HUES64 (cell line): ENCODE data around the gene KHSRP.

Experiments used
- H3K27ac ChIP-seq: 2 replicates; pipeline ENCODE4 v1.7.0; 2013; ENCODE audit warnings: low read depth, low read length, inconsistent platforms
- H3K27me3 ChIP-seq: 2 replicates; pipeline ENCODE4 v1.6.1; 2013; ENCODE audit warnings: mild to moderate bottlenecking, low read length; ENCODE audit not compliant: insufficient read depth
- H3K36me3 ChIP-seq: 2 replicates; pipeline ENCODE4 v1.6.1; 2013; ENCODE audit warnings: mild to moderate bottlenecking, low read length; ENCODE audit not compliant: insufficient read depth
- H3K4me1 ChIP-seq: 2 replicates; pipeline ENCODE4 v1.6.1; 2013; ENCODE audit warnings: mild to moderate bottlenecking, low read length, moderate library complexity; ENCODE audit not compliant: insufficient read depth
- H3K4me3 ChIP-seq: 2 replicates; pipeline ENCODE4 v1.5.1; 2013; ENCODE audit warnings: mild to moderate bottlenecking, low read length, moderate library complexity
- H3K9ac ChIP-seq: 2 replicates; pipeline ENCODE4 v1.6.1; 2013; ENCODE audit warnings: mild to moderate bottlenecking, low read depth, low read length
- H3K9me3 ChIP-seq: 2 replicates; pipeline ENCODE4 v1.6.1; 2013; ENCODE audit warnings: low read depth, low read length; ENCODE audit not compliant: insufficient read depth
- WGBS: fragments of 150-250, 120-280 bp; methylation state at CpG from one replicate; pipeline ENCODE4 v1.1.7; 2013; ENCODE audit warnings: missing lambda C conversion rate; 5-methylcytosine and 5-hydroxymethylcytosine counted together

Gene KHSRP

GRCh38 chr19:6451583-6452222, 27.1 kb upstream of the KHSRP start:
- no peaks in the 10 kb centered on the region for H3K27me3 ChIP-seq

GRCh38 chr19:6450166-6450565, 25.6 kb upstream of the KHSRP start:
- no peaks in the 10 kb centered on the region for H3K27me3 ChIP-seq
- H3K4me1 ChIP-seq, result no peaks in the 10 kb centered on the region
- 92% methylated on average over 5 of the region's 5 CpGs for WGBS
- H3K36me3 ChIP-seq, result peaks cover 28% of the 10 kb centered on the region
- no peak overlapping the region for H3K9ac ChIP-seq
- no peak overlapping the region for H3K27ac ChIP-seq
- no peak overlapping the region for H3K4me3 ChIP-seq
- peaks cover 13% of the 10 kb centered on the region; the same call in 1 of the 2 replicates for H3K9me3 ChIP-seq

More at GRCh38 chr19:6451583-6452222, 27.1 kb upstream of the KHSRP start:
- WGBS, result 92% methylated on average over 7 of the region's 7 CpGs
- no peak overlapping the region for H3K4me3 ChIP-seq
- H3K9me3 ChIP-seq, result peaks cover 13% of the 10 kb centered on the region; the same call in 1 of the 2 replicates
- H3K36me3 ChIP-seq, result peaks cover 34% of the 10 kb centered on the region
- H3K4me1 ChIP-seq, result no peaks in the 10 kb centered on the region
- H3K27ac ChIP-seq, result no peak overlapping the region
- H3K9ac ChIP-seq, result no peak overlapping the region

GRCh38 chr19:6448045-6448444, 23.4 kb upstream of the KHSRP start:
- Histone ChIP-seq H3K36me3 (peaks cover 10% of the 10 kb centered on the region; the same call in 1 of the 2 replicates), H3K9me3 (no peaks in the 10 kb centered on the region), H3K4me1 (no peaks in the 10 kb centered on the region), H3K9ac (no peak overlapping the region), H3K27ac (no peak overlapping the region), H3K27me3 (no peaks in the 10 kb centered on the region), H3K4me3 (no peak overlapping the region)
- 97% methylated on average over 3 of the region's 3 CpGs for WGBS

- H3K36me3 ChIP-seq, result no peaks in the 10 kb centered on the region
- no peak overlapping the region for H3K9ac ChIP-seq
- no peak overlapping the region for H3K27ac ChIP-seq
- no peaks in the 10 kb centered on the region for H3K4me1 ChIP-seq
- H3K9me3 ChIP-seq, result no peaks in the 10 kb centered on the region
- H3K27me3 ChIP-seq, result no peaks in the 10 kb centered on the region
- no peak overlapping the region for H3K4me3 ChIP-seq
- WGBS, result 92% methylated on average over 3 of the region's 3 CpGs
Measured at GRCh38 chr19:6446452-6446851, 21.8 kb upstream of the KHSRP start.

- H3K9me3 ChIP-seq, result no peaks in the 10 kb centered on the region
- H3K36me3 ChIP-seq, result no peaks in the 10 kb centered on the region
- H3K4me3 ChIP-seq, result no peak overlapping the region
- no peak overlapping the region for H3K27ac ChIP-seq
- H3K4me1 ChIP-seq, result no peaks in the 10 kb centered on the region
- no peaks in the 10 kb centered on the region for H3K27me3 ChIP-seq
- WGBS, result 91% methylated on average over 13 of the region's 13 CpGs
- no peak overlapping the region for H3K9ac ChIP-seq
Measured at GRCh38 chr19:6443986-6444385, 19.4 kb upstream of the KHSRP start.

GRCh38 chr19:6442087-6442688, 17.6 kb upstream of the KHSRP start:
- Histone ChIP-seq H3K27me3 (no peaks in the 10 kb centered on the region), H3K9ac (no peak overlapping the region), H3K27ac (no peak overlapping the region), H3K4me3 (no peak overlapping the region), H3K36me3 (no peaks in the 10 kb centered on the region), H3K4me1 (no peaks in the 10 kb centered on the region), H3K9me3 (no peaks in the 10 kb centered on the region)
- 94% methylated on average over 11 of the region's 13 CpGs for WGBS

- H3K9ac ChIP-seq, result no peak overlapping the region
- no peak overlapping the region for H3K4me3 ChIP-seq
- 92% methylated on average over 3 of the region's 3 CpGs for WGBS
- H3K27me3 ChIP-seq, result no peaks in the 10 kb centered on the region
- H3K9me3 ChIP-seq, result no peaks in the 10 kb centered on the region
- no peaks in the 10 kb centered on the region for H3K36me3 ChIP-seq
- no peaks in the 10 kb centered on the region for H3K4me1 ChIP-seq
- H3K27ac ChIP-seq, result no peak overlapping the region
Measured at GRCh38 chr19:6440905-6441304, 16.3 kb upstream of the KHSRP start.

GRCh38 chr19:6439743-6440142, 15.1 kb upstream of the KHSRP start:
- WGBS, result 95% methylated on average over 2 of the region's 4 CpGs
- no peaks in the 10 kb centered on the region for H3K36me3 ChIP-seq
- H3K27ac ChIP-seq, result no peak overlapping the region
- H3K9me3 ChIP-seq, result no peaks in the 10 kb centered on the region
- H3K4me3 ChIP-seq, result no peak overlapping the region
- H3K9ac ChIP-seq, result no peak overlapping the region
- H3K4me1 ChIP-seq, result no peaks in the 10 kb centered on the region
- no peaks in the 10 kb centered on the region for H3K27me3 ChIP-seq

GRCh38 chr19:6433663-6434062, 9.1 kb upstream of the KHSRP start, which contains the start of gene SLC25A41:
Gene SLC25A41, minus strand, starts transcription at chr19:6433763. Its CDS starts 70 bp downstream, at chr19:6433693.
- Histone ChIP-seq H3K27me3 (peaks cover 5% of the 10 kb centered on the region), H3K4me1 (no peaks in the 10 kb centered on the region), H3K9ac (no peak within 1 kb of the TSS), H3K36me3 (no peaks in the 10 kb centered on the region), H3K4me3 (no peak within 1 kb of the TSS), H3K27ac (no peak within 1 kb of the TSS), H3K9me3 (no peaks in the 10 kb centered on the region)
- WGBS, result 91% methylated on average over 8 of the region's 10 CpGs

- WGBS, result 73% methylated on average over 11 of the region's 11 CpGs
- no peak overlapping the region for H3K9ac ChIP-seq
- H3K27me3 ChIP-seq, result peaks cover 5% of the 10 kb centered on the region
- no peaks in the 10 kb centered on the region for H3K4me1 ChIP-seq
- no peak overlapping the region for H3K4me3 ChIP-seq
- H3K9me3 ChIP-seq, result no peaks in the 10 kb centered on the region
- no peaks in the 10 kb centered on the region for H3K36me3 ChIP-seq
- H3K27ac ChIP-seq, result no peak overlapping the region
Measured at GRCh38 chr19:6433165-6433564, 8.6 kb upstream of the KHSRP start.

GRCh38 chr19:6431891-6432290, 7.3 kb upstream of the KHSRP start:
- no peak overlapping the region for H3K27ac ChIP-seq
- no peak overlapping the region for H3K4me3 ChIP-seq
- H3K27me3 ChIP-seq, result peaks cover 5% of the 10 kb centered on the region
- no peaks in the 10 kb centered on the region for H3K4me1 ChIP-seq
- H3K9ac ChIP-seq, result no peak overlapping the region
- WGBS, result 87% methylated on average over 11 of the region's 11 CpGs
- H3K36me3 ChIP-seq, result no peaks in the 10 kb centered on the region
- H3K9me3 ChIP-seq, result no peaks in the 10 kb centered on the region
